ENCODE results near the gene LILRB3. TPM values are rescaled to one million over a fixed set of nuclear protein-coding genes. Genes with fewer than 3 reads are reported as not detected.

The LILRB3 gene
- polyA plus RNA-seq, 1 experiment = not detected

DNA sequence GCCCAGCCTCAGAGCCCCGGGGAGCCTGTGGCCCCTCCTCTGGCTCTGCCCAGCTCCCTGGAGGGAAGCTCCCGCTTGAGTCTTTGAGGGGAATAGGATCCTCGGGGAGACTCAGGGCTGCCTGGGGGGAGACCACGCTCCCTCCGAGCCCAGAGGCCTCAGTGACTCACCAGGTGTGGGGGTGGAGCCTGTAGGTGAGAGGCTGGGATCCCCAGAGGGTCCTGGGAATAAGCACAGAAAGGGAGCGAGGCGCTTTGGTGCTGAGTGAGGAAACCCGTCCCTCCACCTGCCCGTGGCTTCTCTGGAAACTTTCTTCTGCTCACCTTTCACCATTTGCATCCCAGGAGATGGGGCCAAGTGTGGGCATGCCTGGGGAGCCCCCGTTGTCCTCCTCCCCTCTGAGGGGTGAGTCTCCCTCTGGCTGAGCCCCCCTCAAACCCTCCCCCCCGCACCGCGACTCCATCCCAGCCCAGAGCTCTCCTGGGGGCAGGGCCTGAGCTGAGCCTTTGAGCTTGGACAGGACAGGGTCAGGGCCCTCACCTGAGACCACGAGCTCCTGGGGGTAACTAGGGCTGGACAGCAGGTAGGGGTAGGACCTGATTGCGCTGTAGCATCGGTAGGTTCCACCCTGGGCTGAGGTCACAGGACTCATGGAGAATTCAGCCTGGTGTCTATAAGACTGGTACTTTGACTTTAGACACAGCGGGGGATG, 31.5 kb upstream of the LILRB3 start:
- Histone ChIP-seq H3K9me3 (ENCODE audit: control insufficient read depth, insufficient read depth, low read length) (no peaks in the 10 kb centered on the region), H3K27me3 (ENCODE audit: control insufficient read depth, insufficient read depth, low read length) (peaks cover 20% of the 10 kb centered on the region), H3K27ac (ENCODE audit: low read depth, low read length) (no peak overlapping the region), H3K4me3 (ENCODE audit: low read depth, low read length) (no peak overlapping the region)
- TF ChIP-seq, protein P1, sequence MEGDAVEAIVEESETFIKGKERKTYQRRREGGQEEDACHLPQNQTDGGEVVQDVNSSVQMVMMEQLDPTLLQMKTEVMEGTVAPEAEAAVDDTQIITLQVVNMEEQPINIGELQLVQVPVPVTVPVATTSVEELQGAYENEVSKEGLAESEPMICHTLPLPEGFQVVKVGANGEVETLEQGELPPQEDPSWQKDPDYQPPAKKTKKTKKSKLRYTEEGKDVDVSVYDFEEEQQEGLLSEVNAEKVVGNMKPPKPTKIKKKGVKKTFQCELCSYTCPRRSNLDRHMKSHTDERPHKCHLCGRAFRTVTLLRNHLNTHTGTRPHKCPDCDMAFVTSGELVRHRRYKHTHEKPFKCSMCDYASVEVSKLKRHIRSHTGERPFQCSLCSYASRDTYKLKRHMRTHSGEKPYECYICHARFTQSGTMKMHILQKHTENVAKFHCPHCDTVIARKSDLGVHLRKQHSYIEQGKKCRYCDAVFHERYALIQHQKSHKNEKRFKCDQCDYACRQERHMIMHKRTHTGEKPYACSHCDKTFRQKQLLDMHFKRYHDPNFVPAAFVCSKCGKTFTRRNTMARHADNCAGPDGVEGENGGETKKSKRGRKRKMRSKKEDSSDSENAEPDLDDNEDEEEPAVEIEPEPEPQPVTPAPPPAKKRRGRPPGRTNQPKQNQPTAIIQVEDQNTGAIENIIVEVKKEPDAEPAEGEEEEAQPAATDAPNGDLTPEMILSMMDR (IDR thresholded peaks at IDR 0.05; ENCODE audit: low read depth, low read length) = no peak
- DNase-seq (ENCODE audit: low read depth, low spot score) = no peak
- ChIA-PET POLR2A (no interaction called here), CTCF (no interaction called here)

DNA sequence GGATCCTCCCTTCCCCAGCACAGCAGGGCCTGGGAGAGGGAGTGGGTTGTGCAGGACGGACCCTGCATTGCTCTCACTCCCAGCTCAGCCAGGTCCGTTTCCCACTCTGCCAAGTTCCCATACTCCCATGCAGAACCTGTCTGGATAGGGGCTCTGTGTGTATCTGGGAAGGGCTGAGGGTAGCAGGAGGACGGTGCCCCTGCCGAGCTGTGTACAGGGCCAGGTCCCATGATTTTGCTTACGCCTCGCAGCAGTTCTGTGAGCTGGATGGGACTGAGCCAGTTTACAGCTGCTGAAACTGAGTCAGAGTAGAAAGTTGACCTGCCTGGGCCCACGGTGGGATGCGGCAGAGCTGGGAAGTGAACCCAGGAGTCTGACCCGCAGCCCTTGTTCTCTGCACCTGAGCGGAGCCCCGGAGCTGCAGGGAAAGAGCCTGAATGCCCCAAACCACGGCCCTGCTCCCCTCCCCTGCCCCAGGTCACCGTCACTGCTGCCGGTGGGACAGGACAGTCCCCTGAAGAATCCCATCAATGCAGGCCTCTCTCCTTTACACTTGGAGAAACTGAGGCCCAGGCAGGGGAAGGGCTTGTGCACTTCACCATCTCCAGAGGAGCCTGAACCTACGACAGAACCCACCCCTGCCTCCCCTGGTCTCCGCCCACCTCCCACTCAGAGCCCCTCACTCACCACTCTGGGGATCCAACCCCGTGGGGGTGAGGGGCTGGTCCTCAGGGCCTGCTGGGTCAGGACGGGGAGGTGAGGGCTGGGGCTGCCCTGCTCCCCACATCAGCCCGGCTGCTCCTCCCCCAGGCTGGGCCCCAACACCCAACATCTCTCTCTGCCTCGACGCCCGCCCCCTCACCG, 30.8 kb upstream of the LILRB3 start:
- peaks cover 20% of the 10 kb centered on the region for H3K27me3 ChIP-seq (ENCODE audit: control insufficient read depth, insufficient read depth, low read length)
- H3K9me3 ChIP-seq (ENCODE audit: control insufficient read depth, insufficient read depth, low read length) = no peaks in the 10 kb centered on the region
- H3K4me3 ChIP-seq (ENCODE audit: low read depth, low read length) = no peak overlapping the region
- TF ChIP-seq, protein P1 (IDR thresholded peaks at IDR 0.05; ENCODE audit: low read depth, low read length) = no peak
- CTCF ChIA-PET = no interaction called here
- POLR2A ChIA-PET = no interaction called here
- H3K27ac ChIP-seq (ENCODE audit: low read depth, low read length) = no peak overlapping the region
- no peak for DNase-seq (ENCODE audit: low read depth, low spot score)

DNA sequence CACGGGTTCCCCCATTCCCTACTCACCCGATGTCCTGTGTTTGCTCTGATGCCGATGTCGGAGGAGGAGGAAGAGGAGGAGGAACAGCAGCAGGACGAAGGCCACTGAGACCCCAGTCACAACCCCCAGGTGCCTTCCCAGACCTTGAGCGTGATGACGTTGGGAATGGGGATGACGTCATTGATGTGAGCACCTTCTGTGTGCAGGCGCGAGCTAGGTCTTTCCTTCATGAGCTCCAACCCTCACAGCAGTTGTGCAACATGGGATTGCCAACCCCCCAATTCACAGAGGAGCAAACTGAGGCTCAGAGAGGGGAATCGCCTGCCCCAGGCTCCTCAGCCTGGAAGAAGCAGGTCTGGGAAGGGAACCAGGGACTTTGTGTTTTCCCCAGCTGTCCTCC, 30.0 kb upstream of the LILRB3 start:
- H3K27me3 ChIP-seq (ENCODE audit: control insufficient read depth, insufficient read depth, low read length) = peaks cover 20% of the 10 kb centered on the region
- H3K27ac ChIP-seq (ENCODE audit: low read depth, low read length) = no peak overlapping the region
- no peak overlapping the region for H3K4me3 ChIP-seq (ENCODE audit: low read depth, low read length)
- POLR2A ChIA-PET = no interaction called here
- CTCF ChIA-PET = no interaction called here
- H3K9me3 ChIP-seq (ENCODE audit: control insufficient read depth, insufficient read depth, low read length) = no peaks in the 10 kb centered on the region
- TF ChIP-seq, protein P1 (IDR thresholded peaks at IDR 0.05; ENCODE audit: low read depth, low read length) = no peak
- DNase-seq (ENCODE audit: low read depth, low spot score) = no peak

DNA sequence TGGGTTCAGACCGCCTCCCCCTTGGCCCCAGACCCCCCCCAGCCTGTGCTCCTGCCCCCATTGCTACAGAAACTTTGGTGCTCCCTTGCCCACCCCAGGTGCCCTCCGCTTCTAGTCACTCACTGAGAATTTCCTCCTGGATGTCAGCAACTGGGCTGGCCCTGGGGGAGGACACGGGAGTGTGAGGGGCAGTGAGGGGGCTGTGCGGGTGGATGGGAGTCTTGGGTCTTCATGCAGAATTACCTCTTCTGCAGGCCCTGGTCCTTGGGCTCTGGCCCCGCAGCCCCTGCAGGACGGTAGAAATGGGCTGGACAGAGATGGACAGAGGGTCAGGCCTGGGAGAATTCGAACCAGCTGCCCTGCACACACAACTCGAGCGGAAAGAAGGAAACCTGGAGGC, 29.4 kb upstream of the LILRB3 start:
- no peak overlapping the region for H3K27ac ChIP-seq (ENCODE audit: low read depth, low read length)
- H3K4me3 ChIP-seq (ENCODE audit: low read depth, low read length) = no peak overlapping the region
- ChIA-PET CTCF (no interaction called here), POLR2A (no interaction called here)
- H3K27me3 ChIP-seq (ENCODE audit: control insufficient read depth, insufficient read depth, low read length) = peaks cover 20% of the 10 kb centered on the region
- H3K9me3 ChIP-seq (ENCODE audit: control insufficient read depth, insufficient read depth, low read length) = no peaks in the 10 kb centered on the region
- TF ChIP-seq, protein P1 (IDR thresholded peaks at IDR 0.05; ENCODE audit: low read depth, low read length) = no peak
- no peak for DNase-seq (ENCODE audit: low read depth, low spot score)

DNA sequence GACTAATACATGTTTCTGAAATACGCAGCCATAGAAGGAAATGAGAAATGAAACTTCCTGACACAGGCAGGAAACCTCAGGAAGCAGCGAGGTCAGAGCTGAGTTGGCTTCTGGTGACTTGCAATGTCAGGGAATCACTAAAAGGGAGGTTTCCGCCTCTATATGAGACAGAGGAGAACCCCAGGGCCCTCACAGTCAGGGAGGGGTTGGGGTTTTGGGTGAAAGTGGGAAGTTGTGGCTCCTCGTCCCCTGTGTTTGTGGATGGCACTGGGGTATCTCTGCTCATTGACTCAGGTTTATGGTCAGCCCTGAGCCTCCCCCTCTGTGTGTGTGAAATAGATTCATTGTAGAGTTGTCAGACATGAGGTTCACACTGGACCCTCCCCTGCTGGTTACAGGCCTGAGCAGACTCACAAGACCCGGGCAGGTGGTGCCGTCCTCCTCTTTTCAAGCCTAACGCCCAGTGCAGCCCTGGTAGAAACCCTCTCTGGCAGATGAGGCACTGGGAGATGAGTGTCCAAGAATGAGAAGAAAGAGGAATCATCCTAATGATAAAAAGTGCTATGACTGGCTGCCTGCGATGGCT, 25.3 kb upstream of the LILRB3 start:
- H3K27me3 ChIP-seq (ENCODE audit: control insufficient read depth, insufficient read depth, low read length) = peaks cover 7% of the 10 kb centered on the region
- H3K4me3 ChIP-seq (ENCODE audit: low read depth, low read length) = no peak overlapping the region
- CTCF ChIA-PET = no interaction called here

More for the DNA sequence above, 25.3 kb upstream of the LILRB3 start:
- POLR2A ChIA-PET = no interaction called here
- Histone ChIP-seq H3K27ac (ENCODE audit: low read depth, low read length) (no peak overlapping the region), H3K9me3 (ENCODE audit: control insufficient read depth, insufficient read depth, low read length) (no peaks in the 10 kb centered on the region)
- TF ChIP-seq, protein P1 (IDR thresholded peaks at IDR 0.05; ENCODE audit: low read depth, low read length) = no peak
- DNase-seq (ENCODE audit: low read depth, low spot score) = no peak

Data from AG04450 (cell line).